GM19463 (cell line): ENCODE measurements around the gene CACNA2D1.
A peak's percentile ranks its signal among the peaks of the same experiment; 100 is the strongest.
"Not testable (repeated sequence)": the region's sequence is repeated elsewhere in the genome, so short reads cannot be mapped to it uniquely, and the experiment has no call there.

ENCODE experiments used
- ATAC-seq: cut with Tn5 transposase; IDR thresholded peaks from one replicate; pipeline ENCODE4 v1.9.1; 2021; ENCODE audit warnings: mild to moderate bottlenecking, moderate library complexity; ENCODE audit not compliant: unreplicated experiment

The CACNA2D1 gene

GRCh38 chr7:82393840-82394220, 49.7 kb downstream of the CACNA2D1 start:
- no peak for ATAC-seq

GRCh38 chr7:82393076-82393839, 50.3 kb downstream of the CACNA2D1 start:
- no peak for ATAC-seq

- ATAC-seq: no peak
These were observed 52.6 kb downstream of the CACNA2D1 start for GRCh38 chr7:82390936-82391335.

DNA sequence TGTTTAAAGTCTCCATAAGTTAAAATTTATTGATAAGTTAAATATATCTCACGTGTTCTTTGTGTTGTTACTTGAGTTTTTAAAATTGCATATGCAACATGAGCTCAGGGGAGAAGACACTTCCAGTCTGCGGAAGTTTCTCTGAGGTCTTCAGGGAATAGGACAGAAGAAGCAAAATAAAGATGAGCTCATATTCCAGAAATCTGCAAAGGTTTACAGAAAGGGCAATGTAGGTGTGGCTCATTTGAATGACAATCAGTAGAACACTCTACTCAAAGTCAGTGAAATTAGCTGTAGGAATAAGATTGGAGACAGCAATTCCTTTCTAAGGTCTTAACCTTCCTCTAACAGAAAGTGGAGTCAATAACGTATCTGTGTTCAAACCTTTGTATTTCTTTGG, 53.7 kb downstream of the CACNA2D1 start:
- ATAC-seq: no peak

GRCh38 chr7:82388138-82388537, 55.4 kb downstream of the CACNA2D1 start:
- no peak for ATAC-seq

DNA sequence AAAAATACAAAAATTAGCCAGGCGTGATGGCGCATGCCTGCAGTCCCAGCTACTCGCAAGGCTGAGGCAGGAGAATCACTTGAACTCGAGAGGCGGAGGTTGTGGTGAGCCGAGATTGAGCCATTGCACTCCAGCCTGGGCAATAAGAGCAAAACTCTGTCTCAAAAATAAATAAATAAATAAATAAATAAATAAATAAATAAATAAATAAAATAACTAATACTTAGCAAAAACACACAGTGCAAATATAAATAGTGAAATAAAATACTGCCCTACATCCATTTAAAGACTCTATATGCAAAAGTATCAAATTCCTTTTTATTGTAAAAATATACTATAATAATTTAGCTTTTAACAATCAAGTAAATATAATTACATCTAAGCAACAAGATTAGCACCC, 57.0 kb downstream of the CACNA2D1 start:
- ATAC-seq: not testable (repeated sequence)

- no peak for ATAC-seq
These were observed 58.8 kb downstream of the CACNA2D1 start for GRCh38 chr7:82384779-82385178.

DNA sequence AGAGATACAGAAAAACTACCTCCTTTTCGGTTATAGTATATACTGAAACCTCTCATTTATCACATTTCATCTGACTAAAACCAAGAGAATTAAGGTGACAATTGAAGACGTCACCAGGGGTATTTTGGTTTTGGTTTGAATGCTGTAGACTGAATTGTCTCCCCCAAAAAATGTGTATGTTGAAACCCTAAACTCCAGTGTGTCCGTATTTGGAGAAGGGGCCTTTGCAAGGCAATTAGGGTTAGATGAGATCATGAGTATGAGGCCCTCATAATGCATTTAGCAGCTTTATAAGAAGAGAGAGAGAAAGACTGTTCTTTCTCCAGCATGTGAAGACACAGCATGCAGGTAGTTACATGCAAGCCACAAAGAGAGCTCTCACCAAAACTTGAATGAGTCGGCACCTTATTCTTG, 59.5 kb downstream of the CACNA2D1 start:
- ATAC-seq: peak; percentile 68

GRCh38 chr7:82382276-82382675, 61.3 kb downstream of the CACNA2D1 start:
- no peak for ATAC-seq

GRCh38 chr7:82376739-82377138, 66.8 kb downstream of the CACNA2D1 start:
- ATAC-seq: no peak

DNA sequence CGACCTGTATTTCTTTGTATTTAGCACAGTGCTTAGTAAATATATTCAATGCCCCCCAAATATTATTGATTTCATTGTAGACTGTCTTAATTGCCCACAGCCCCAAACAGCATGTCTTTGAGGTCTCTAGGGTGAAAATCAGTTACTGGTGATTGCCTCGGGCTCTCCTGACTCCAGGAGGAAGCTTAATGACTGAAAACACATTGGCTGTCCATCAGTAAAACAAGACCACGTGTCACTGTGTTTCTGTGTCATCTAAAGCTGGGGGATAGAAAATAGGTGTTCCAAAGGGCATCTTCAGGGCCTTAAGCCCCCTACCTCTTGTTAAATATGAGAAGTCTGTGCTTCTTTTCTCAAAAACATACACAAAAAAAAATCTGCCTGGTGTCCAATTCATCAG, 67.9 kb downstream of the CACNA2D1 start:
- ATAC-seq: no peak

DNA sequence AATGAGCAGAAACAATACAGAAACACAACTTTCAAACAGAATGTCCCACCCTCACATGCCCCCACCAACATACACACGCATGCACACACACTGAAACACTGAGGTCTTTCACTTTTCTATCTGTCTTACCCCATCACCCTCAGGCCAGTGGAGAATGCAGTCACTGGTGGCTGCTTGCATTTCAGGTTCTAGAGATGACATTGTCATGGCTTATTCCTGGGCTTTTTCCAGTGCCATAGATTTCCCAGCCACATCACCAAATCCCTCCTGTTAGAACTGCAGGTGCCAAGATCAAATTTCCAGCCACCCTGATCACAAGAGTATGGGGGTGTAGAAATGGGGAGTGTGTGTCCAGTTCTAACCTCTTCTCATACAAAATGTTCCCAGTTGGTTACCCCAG, 68.4 kb downstream of the CACNA2D1 start:
- no peak for ATAC-seq

DNA sequence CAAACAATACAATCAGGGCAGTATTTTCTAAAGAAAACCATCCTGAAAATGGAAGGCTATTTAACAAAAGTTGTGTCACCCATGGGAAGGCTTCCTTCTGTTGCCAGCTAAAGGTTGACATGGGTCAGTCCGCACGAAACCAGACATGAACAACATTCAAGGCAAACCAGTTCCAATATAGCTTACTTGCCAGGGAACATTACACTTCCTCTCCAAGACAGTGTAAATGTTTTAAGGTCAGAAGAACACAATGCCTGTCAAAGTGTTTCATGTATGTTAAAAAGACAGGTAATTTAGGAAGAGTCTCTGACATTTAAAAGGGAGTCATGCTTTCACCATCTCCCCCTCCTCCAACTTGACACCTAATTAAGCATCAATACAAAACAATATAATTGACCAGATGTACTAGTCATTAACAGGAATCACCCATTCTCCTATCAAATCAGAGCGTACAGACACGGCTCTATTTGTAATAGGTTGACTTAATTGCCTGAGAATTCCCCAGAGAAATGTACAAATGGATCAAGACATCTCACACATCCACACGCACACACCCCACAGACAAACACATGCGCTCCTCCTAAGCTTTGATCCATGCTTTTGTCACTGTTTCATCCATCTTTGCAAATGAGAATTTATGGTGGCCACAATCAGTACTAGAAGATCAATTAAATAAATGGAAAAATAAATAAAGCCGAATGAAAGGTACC, 69.5 kb downstream of the CACNA2D1 start:
- no peak for ATAC-seq

GRCh38 chr7:82364671-82365070, 78.9 kb downstream of the CACNA2D1 start:
- no peak for ATAC-seq

DNA sequence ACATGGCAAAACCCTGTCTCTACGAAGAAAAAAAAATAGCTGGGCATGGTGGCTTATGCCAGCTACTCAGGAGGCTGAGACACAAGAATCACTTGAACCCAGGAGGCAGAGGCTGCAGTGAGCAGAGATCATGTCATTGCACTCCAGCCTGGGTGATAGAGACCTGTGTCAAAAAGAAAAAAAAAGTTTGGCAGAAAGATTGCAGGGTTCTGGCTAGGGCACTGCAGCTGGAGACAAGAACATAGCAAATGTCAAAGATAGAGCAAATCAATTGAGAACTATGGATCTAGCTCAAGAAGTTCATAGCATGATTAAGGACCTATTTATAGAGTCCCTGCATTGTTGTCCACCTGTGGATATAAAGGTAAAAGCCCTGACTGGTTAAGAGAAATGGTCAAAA, 79.5 kb downstream of the CACNA2D1 start:
- ATAC-seq: no peak

DNA sequence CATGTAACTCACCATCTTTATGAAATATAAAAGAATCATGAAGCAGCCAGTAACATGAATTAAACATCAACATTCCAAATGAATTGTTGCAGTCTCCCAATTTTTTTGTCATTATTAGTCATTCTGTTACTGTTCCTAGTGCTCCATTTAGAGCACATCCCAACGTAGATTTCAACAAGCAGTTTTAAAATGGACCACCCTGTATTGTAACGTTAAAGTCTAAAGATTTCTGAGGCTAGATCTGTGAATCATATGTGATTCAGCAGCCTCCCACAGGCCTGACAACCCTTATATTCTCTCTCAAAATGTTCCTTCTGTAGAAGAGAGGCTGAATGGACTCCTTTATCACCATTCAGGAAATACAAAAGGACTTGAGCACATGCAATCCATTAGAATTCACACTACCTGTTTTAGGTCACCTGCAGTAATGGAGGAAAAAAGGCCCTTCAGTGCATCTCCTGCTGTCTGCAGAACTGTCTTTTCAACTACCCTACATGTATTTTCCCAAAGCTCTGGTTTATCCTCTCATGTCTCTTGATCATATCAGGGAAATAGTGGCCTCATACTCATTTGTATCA, 81.4 kb downstream of the CACNA2D1 start:
- no peak for ATAC-seq

DNA sequence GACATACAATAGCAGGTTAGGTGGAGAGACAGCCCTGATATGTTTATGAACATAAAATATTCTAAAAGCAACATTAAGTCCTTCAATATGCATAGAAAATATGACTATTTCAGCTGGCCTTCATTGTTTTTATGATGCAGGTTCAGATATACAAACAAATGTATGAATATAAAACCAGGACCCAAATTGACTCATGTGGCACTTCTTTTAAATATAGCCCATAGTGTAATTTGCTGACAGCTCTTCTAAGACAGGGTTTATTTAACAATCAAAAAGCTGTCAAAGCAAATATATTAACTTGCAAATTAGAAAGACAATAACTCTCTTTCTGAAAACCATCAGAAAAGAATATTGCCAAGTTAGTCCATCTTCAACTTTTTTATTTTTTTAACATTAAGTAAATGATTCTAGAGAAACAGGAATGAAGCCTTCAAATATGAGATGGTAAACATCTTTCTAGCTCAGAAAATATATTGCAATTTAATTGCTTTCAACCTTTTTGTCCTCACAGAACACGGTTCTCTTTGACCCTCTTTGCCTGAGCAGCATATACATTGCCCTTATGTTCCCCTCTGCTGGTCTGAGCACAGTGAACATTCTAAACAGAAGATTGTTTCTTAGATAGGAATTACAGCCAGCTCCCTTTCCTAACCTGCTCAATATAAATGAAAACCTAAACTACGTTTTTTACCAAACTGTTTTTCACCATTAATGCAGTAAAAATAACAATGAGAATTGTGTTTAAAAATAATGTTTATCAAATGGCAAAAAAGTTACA, 82.8 kb downstream of the CACNA2D1 start:
- ATAC-seq: no peak

GRCh38 chr7:82359426-82359825, 84.2 kb downstream of the CACNA2D1 start:
- no peak for ATAC-seq

GRCh38 chr7:82358923-82359322, 84.7 kb downstream of the CACNA2D1 start:
- ATAC-seq: no peak

- no peak for ATAC-seq
These were observed 85.5 kb downstream of the CACNA2D1 start for GRCh38 chr7:82358009-82358578.

GRCh38 chr7:82348251-82348650, 95.3 kb downstream of the CACNA2D1 start:
- ATAC-seq: no peak
